ENCODE results near the gene TEDC2. TPM values are rescaled to one million over a fixed set of nuclear protein-coding genes. Genes with fewer than 3 reads are reported as not detected.

The TEDC2 gene
- total RNA-seq, 1 donor from 2014 or later = 2.5 TPM

DNA sequence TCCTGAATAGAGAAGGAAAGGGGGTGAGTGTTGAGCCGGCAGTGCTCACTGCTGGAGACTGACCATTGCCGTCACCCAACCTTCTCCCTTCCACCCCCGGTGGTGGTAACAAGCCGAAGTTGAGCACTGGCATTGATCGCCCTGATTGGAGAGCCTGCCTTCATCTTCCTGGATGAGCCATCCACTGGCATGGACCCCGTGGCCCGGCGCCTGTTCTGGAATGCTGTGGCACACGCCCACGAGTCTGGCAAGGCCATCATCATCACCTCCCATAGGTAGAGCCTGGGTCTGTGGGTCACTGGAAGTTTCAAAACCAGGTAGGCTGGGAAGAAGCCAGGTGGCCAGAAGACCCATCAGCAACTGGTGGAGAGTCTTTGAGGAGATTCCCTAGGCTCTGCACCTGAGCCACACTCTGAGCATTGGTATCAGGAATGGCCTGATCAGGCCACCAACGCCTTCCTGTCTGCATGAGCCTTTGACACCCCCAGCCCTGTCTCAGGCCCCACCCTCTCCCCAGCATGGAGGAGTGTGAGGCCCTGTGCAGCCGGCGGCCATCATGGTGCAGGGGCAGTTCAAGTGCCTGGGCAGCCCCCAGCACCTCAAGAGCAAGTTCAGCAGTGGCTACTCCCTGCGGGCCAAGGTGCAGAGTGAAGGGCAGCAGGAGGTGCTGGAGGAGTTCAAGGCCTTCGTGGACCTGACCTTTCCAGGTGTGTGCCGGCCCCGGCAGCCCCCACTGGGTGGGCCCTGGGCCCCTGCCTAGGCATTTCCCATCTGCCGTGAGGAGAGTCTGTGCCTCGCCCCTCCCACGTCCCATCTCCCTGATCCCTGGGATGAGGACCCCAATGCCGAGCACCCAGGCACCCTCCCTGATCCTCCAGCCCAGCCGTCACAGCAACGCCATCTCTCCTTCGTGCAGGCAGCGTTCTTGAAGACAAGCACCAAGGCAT, 35.6 kb upstream of the TEDC2 start:
- intact Hi-C loops (cut with DNase I) = loop anchor here (5.0 kb wide), 1 partner anchor 78 kb away; no protein-coding TSS in a partner anchor
- H3K4me1 ChIP-seq = peaks cover 7% of the 10 kb centered on the region
- H3K9me3 ChIP-seq = no peaks in the 10 kb centered on the region
- H3K36me3 ChIP-seq = no peaks in the 10 kb centered on the region
- H3K4me3 ChIP-seq = no peak overlapping the region
- DNase-seq (ENCODE audit: extremely low spot score in 2 of 2) = no peak
- TF ChIP-seq POLR2AphosphoS5 (IDR thresholded peaks at IDR 0.05; ENCODE audit: insufficient read depth in 1 of 2, low read depth in 1 of 2) = no peak
- TF ChIP-seq, protein P1, sequence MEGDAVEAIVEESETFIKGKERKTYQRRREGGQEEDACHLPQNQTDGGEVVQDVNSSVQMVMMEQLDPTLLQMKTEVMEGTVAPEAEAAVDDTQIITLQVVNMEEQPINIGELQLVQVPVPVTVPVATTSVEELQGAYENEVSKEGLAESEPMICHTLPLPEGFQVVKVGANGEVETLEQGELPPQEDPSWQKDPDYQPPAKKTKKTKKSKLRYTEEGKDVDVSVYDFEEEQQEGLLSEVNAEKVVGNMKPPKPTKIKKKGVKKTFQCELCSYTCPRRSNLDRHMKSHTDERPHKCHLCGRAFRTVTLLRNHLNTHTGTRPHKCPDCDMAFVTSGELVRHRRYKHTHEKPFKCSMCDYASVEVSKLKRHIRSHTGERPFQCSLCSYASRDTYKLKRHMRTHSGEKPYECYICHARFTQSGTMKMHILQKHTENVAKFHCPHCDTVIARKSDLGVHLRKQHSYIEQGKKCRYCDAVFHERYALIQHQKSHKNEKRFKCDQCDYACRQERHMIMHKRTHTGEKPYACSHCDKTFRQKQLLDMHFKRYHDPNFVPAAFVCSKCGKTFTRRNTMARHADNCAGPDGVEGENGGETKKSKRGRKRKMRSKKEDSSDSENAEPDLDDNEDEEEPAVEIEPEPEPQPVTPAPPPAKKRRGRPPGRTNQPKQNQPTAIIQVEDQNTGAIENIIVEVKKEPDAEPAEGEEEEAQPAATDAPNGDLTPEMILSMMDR (IDR thresholded peaks at IDR 0.05) = no peak
- TF ChIP-seq POLR2A (IDR thresholded peaks at IDR 0.05) = no peak
- H3K27me3 ChIP-seq = no peaks in the 10 kb centered on the region
- no peak overlapping the region for H3K27ac ChIP-seq

DNA sequence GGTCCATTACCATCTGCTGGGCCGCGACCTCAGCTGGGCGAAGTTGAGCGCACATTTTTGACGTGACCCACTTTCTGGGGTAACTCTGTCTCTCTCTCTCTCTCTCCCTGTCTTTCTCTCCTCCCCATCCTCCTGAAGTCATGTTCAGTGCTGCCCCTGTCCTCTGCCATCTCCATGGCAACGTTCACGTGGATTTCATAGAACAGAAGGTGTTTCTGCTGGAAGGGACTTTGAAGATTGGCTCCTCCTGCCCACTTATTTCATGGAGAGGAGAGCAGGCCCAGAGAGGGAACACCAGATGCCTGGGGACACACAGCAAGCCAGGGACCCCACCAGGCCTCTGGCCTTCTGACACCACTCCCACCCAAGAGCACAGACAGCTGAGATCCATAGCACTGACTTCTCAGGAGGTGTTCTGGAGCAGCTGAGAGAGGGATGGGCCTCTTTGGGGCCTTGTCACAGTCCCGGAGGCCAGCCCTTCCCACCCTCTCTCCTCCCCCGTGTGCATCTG, 34.8 kb upstream of the TEDC2 start:
- H3K9me3 ChIP-seq = no peaks in the 10 kb centered on the region
- H3K36me3 ChIP-seq = no peaks in the 10 kb centered on the region
- H3K4me3 ChIP-seq = no peak overlapping the region
- no peak for DNase-seq (ENCODE audit: extremely low spot score in 2 of 2)
- TF ChIP-seq POLR2AphosphoS5 (IDR thresholded peaks at IDR 0.05; ENCODE audit: insufficient read depth in 1 of 2, low read depth in 1 of 2) (no peak), POLR2A (IDR thresholded peaks at IDR 0.05) (no peak)
- TF ChIP-seq, protein P1 (IDR thresholded peaks at IDR 0.05) = no peak
- intact Hi-C loops (cut with DNase I) = loop anchor here (5.0 kb wide), 1 partner anchor 77 kb away; no protein-coding TSS in a partner anchor
- H3K27ac ChIP-seq = no peak overlapping the region
- H3K4me1 ChIP-seq = peaks cover 11% of the 10 kb centered on the region
- no peaks in the 10 kb centered on the region for H3K27me3 ChIP-seq

DNA sequence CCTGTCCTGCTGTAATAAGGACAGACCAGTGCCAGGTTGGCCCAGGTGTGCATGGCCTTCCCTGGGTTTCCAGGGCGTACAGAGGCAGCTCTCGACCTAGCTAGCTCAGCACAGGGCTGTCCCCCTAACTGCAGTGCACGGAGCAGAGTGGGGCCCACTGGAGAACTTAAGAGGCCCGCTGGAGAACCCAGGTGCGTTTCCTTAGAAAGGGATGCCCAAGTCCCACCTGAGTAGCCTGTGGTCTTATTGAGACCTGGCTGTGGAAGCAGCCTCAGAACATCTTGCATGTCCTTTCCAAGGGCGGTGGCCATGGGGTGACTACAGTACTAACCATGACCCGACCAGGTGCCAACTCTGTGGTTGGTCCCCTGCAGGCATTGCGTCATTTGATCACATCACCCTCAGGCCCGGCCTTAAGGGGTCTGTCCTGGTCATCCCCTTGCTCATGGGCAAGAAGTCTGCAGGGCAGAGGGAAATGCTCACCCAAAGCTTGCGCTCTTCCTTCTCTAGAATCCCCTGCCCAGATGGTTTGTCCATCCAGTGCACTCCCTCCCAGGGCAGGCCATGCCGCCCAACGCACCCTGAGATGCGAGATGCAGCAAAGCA, 34.0 kb upstream of the TEDC2 start:
- no peak overlapping the region for H3K4me3 ChIP-seq
- TF ChIP-seq POLR2A (IDR thresholded peaks at IDR 0.05) = no peak
- TF ChIP-seq POLR2AphosphoS5 (IDR thresholded peaks at IDR 0.05; ENCODE audit: insufficient read depth in 1 of 2, low read depth in 1 of 2) = no peak
- TF ChIP-seq, protein P1 (IDR thresholded peaks at IDR 0.05) = no peak
- intact Hi-C loops (cut with DNase I) = loop anchor here (5.0 kb wide), 1 partner anchor 76 kb away; no protein-coding TSS in a partner anchor
- no peak for DNase-seq (ENCODE audit: extremely low spot score in 2 of 2)
- H3K27me3 ChIP-seq = no peaks in the 10 kb centered on the region
- peaks cover 20% of the 10 kb centered on the region for H3K4me1 ChIP-seq
- no peak overlapping the region for H3K27ac ChIP-seq
- no peaks in the 10 kb centered on the region for H3K36me3 ChIP-seq
- H3K9me3 ChIP-seq = no peaks in the 10 kb centered on the region

DNA sequence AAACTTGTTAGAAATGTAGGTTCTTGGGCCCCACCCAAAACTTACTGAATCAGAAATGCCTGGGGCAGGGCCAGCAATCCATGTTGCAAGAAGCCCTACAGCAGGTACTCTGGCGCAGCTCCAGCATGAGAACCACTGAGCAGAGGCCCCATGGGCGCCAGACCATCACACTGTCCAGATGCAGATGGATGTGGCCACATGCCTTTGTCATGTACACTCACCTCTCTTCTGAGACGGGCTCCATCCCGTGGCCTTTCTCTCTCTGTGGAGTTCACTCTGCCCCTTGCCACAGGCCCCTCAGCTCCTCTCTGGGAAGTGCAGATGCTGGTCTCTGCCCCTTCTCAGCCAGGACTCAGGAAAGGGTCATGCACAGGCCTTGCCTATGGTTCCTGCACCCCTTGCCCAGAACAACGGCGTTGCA, 33.0 kb upstream of the TEDC2 start:
- DNase-seq (ENCODE audit: extremely low spot score in 2 of 2) = no peak
- Histone ChIP-seq H3K27me3 (no peaks in the 10 kb centered on the region), H3K4me1 (peaks cover 20% of the 10 kb centered on the region), H3K9me3 (no peaks in the 10 kb centered on the region), H3K4me3 (no peak overlapping the region), H3K27ac (no peak overlapping the region), H3K36me3 (no peaks in the 10 kb centered on the region)
- TF ChIP-seq, protein P1 (IDR thresholded peaks at IDR 0.05) = no peak
- TF ChIP-seq POLR2A (IDR thresholded peaks at IDR 0.05) (no peak), POLR2AphosphoS5 (IDR thresholded peaks at IDR 0.05; ENCODE audit: insufficient read depth in 1 of 2, low read depth in 1 of 2) (no peak)
- intact Hi-C loops (cut with DNase I) = loop anchor here (5.0 kb wide), 1 partner anchor 75 kb away; no protein-coding TSS in a partner anchor

Data from vagina (tissue), 2 donors.